ENCODE results near the gene TGM6.

Gene TGM6

DNA sequence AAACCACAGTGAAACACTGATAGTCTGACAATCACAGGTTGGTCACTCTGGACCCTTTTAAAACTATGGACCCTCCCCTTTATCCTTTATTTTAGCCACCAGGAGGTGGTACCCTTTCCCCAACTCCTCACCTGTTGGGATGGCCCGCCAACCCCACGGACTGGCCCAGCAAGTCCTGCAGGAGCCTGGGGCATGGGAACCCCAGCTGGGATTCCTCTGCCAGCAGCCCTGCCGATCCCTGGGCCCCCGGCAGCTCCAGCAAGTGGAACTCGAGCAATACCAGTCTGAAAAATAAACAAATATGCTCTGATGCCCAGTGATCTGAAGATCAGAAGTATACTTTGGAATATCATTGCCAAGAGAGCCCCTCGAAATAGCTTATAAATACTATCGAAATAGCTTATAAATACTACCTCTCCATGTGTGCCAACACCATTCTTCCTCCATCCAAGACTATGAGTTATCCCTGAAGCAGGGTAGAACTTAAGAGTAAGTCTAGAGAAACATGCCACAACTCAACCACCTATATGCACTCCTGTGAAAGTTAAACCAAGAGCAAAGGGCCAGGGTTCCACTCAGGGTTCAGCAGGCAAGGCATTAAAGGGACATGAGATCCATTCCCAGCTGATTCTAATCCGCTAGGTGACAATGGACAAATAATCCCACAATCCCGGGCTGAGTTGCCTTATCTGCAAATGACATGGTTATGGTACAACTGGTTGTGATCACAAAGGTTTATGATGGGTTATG is 83.1 kb downstream of the TGM6 start:
- no peak for ATAC-seq
- TF ChIP-seq POU6F1 (CRISPR knock-in tag; IDR thresholded peaks at IDR 0.05; ENCODE audit: borderline replicate concordance, low read depth): no peak
- no peak for TF ChIP-seq PATZ1 (CRISPR knock-in tag; IDR thresholded peaks at IDR 0.05; ENCODE audit: borderline replicate concordance)
- no peak for TF ChIP-seq ZC3H10 (CRISPR knock-in tag; IDR thresholded peaks at IDR 0.05)
- TF ChIP-seq PPARA (CRISPR knock-in tag; IDR thresholded peaks at IDR 0.05; ENCODE audit: borderline replicate concordance): no peak
- no peak for TF ChIP-seq OSR1 (CRISPR knock-in tag; IDR thresholded peaks at IDR 0.05)
- no peak for TF ChIP-seq ISL1 (CRISPR knock-in tag; IDR thresholded peaks at IDR 0.05)
- no peak for TF ChIP-seq TOX (CRISPR knock-in tag; IDR thresholded peaks at IDR 0.05; ENCODE audit: borderline replicate concordance)
- TF ChIP-seq CSDC2 (CRISPR knock-in tag; IDR thresholded peaks at IDR 0.05): no peak
- no peak for TF ChIP-seq RARB (CRISPR knock-in tag; IDR thresholded peaks at IDR 0.05)
- no peak for TF ChIP-seq TCF4 (CRISPR knock-in tag; IDR thresholded peaks at IDR 0.05; ENCODE audit: borderline replicate concordance)
- TF ChIP-seq GLIS3 (CRISPR knock-in tag; IDR thresholded peaks at IDR 0.05): no peak
- TF ChIP-seq ZFP3 (CRISPR knock-in tag; IDR thresholded peaks at IDR 0.05): no peak
- TF ChIP-seq SNAI2 (CRISPR knock-in tag; IDR thresholded peaks at IDR 0.05): no peak
- no peak for TF ChIP-seq ZNF8 (CRISPR knock-in tag; IDR thresholded peaks at IDR 0.05)
- no peak for TF ChIP-seq BACH2 (CRISPR knock-in tag; IDR thresholded peaks at IDR 0.05; ENCODE audit: borderline replicate concordance)

DNA sequence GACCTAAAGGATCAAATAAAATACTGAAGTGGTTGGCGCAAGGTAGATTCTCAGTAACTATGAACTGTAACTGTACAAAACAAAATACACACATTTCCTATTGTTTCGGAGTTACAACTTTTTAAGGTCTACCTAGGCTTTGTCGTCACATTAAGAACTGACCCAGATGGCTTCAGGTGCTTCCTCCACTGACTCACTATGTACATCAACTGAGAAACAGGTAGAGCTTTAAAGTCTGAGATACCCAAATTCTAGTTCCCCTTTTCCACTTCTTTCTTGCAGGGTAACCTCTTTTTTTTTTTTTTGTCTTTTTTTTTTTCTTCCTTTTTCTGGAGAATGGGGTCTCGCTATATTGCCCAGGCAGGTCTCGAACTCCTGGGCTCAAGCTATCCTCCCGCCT is 84.4 kb downstream of the TGM6 start:
- TF ChIP-seq ZNF8 (CRISPR knock-in tag; IDR thresholded peaks at IDR 0.05) (no peak), TCF4 (CRISPR knock-in tag; IDR thresholded peaks at IDR 0.05; ENCODE audit: borderline replicate concordance) (no peak), OSR1 (CRISPR knock-in tag; IDR thresholded peaks at IDR 0.05) (no peak), ZFP30 (CRISPR knock-in tag; IDR thresholded peaks at IDR 0.05) (no peak), TSHZ2 (CRISPR knock-in tag; IDR thresholded peaks at IDR 0.05) (no peak), PATZ1 (CRISPR knock-in tag; IDR thresholded peaks at IDR 0.05; ENCODE audit: borderline replicate concordance) (no peak), ZNF70 (CRISPR knock-in tag; IDR thresholded peaks at IDR 0.05) (no peak), GLIS3 (CRISPR knock-in tag; IDR thresholded peaks at IDR 0.05) (no peak), POU6F1 (CRISPR knock-in tag; IDR thresholded peaks at IDR 0.05; ENCODE audit: borderline replicate concordance, low read depth) (no peak), RARB (CRISPR knock-in tag; IDR thresholded peaks at IDR 0.05) (no peak), CSDC2 (CRISPR knock-in tag; IDR thresholded peaks at IDR 0.05) (no peak), ARNTL (CRISPR knock-in tag; IDR thresholded peaks at IDR 0.05; ENCODE audit: borderline replicate concordance, low read depth) (no peak), PPARA (CRISPR knock-in tag; IDR thresholded peaks at IDR 0.05; ENCODE audit: borderline replicate concordance) (no peak), TOX (CRISPR knock-in tag; IDR thresholded peaks at IDR 0.05; ENCODE audit: borderline replicate concordance) (no peak), SNAI2 (CRISPR knock-in tag; IDR thresholded peaks at IDR 0.05) (no peak), ISL1 (CRISPR knock-in tag; IDR thresholded peaks at IDR 0.05) (no peak)
- TF ChIP-seq, protein P1, sequence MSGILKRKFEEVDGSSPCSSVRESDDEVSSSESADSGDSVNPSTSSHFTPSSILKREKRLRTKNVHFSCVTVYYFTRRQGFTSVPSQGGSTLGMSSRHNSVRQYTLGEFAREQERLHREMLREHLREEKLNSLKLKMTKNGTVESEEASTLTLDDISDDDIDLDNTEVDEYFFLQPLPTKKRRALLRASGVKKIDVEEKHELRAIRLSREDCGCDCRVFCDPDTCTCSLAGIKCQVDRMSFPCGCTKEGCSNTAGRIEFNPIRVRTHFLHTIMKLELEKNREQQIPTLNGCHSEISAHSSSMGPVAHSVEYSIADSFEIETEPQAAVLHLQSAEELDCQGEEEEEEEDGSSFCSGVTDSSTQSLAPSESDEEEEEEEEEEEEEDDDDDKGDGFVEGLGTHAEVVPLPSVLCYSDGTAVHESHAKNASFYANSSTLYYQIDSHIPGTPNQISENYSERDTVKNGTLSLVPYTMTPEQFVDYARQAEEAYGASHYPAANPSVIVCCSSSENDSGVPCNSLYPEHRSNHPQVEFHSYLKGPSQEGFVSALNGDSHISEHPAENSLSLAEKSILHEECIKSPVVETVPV (CRISPR knock-in tag; IDR thresholded peaks at IDR 0.05): no peak
- ATAC-seq: no peak

Measured in SK-N-SH treated with all-trans-retinoic acid at 6 μM for 48 hours (cell line).